NCI-H128 (cell line): ENCODE measurements around the gene EDNRA.
"Not testable (repeated sequence)": the region's sequence is repeated elsewhere in the genome, so short reads cannot be mapped to it uniquely, and the experiment has no call there.

Experiments
- DNase-seq: peaks from one replicate; lab custom pipeline; 2025; ENCODE audit not compliant: unreplicated experiment; lab: John Stamatoyannopoulos, UW

The EDNRA gene

DNA sequence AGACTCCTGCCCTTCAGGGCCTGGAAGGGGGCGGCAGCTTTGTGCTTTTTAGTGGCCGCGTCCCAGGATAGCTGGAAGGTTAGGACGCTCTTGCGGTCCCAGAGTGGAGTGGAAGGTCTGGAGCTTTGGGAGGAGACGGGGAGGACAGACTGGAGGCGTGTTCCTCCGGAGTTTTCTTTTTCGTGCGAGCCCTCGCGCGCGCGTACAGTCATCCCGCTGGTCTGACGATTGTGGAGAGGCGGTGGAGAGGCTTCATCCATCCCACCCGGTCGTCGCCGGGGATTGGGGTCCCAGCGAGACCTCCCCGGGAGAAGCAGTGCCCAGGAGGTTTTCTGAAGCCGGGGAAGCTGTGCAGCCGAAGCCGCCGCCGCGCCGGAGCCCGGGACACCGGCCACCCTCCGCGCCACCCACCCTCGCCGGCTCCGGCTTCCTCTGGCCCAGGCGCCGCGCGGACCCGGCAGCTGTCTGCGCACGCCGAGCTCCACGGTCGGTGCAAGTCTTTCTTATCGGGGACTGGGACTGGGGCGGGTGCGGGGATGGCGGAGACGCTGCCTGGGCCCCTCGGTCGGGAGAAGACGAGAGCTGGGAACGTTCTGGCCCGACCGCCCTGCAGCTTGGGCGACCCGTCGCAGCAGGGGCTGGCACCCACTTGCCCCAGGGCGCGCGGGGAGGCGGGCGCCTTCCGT lies at the start of gene EDNRA:
Gene EDNRA, plus strand, starts transcription at position 207 of the 686 bp plus-strand sequence. CDS start 4,585 bp downstream, outside the sequence.
- DNase-seq: no peak

DNA sequence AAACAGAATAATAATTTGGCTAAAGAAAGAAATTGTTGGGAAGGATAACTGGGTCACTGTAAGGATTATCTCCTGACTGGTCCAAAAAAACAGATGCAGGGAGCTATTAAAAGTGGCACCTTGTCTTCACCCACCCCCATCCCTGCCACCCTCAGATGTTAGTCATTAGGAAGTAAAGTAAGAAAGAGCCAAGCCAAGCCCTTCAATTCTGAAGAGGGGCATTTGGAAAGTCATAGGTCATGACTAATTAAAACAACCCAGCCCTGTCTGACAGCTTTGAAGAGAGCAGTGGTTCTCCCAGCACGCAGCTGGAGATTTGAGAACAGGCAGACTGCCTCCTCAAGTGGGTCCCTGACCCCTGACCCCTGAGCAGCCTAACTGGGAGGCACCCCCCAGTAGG lies 46.5 kb upstream of the EDNRA start:
- DNase-seq: not testable (repeated sequence)

GRCh38 chr4:147440442-147440841 lies 40.5 kb upstream of the EDNRA start:
- DNase-seq: no peak

- DNase-seq: no peak
Observed at GRCh38 chr4:147447786-147448185, 33.1 kb upstream of the EDNRA start.

GRCh38 chr4:147453561-147454141 lies 27.2 kb upstream of the EDNRA start:
- no peak for DNase-seq

GRCh38 chr4:147456706-147457105 lies 24.2 kb upstream of the EDNRA start:
- no peak for DNase-seq

DNA sequence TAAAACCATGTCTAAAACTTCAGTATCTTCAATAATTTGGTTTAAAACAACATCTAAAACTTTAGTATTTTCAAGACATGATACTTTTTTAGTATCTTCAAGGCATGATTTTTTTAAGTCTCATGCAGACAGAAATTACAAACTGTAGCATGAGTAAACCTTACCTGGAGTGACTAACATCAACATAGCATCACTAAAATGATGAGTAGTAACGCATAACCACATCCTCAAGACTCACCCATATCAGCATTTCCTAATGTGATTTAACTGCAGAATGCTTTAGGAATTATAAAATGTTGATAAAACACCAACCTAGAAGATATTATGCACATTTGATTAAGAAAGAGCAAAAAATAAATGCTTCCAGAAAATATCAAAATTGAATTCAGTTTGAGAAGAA lies 19.7 kb upstream of the EDNRA start:
- DNase-seq: no peak

DNA sequence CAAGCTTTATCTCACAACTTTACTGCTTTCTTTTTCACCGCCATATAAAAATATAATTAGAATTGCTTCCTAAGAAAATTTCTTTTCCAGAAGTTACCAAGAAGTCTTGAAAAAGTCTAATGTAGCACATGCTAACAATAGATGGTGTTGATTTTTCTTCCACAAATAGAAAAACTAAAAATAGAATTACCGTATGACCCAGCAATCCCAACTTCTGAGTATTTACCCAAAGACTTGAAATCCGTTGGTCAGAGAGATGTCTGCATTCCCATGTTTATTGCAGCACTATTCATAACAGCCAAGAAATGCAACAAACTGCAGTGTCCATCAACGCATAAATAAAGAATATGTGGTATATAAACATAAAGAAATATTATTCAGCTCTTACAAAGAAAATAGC lies 17.8 kb upstream of the EDNRA start:
- DNase-seq: no peak

GRCh38 chr4:147465461-147465860 lies 15.4 kb upstream of the EDNRA start:
- DNase-seq: no peak

DNA sequence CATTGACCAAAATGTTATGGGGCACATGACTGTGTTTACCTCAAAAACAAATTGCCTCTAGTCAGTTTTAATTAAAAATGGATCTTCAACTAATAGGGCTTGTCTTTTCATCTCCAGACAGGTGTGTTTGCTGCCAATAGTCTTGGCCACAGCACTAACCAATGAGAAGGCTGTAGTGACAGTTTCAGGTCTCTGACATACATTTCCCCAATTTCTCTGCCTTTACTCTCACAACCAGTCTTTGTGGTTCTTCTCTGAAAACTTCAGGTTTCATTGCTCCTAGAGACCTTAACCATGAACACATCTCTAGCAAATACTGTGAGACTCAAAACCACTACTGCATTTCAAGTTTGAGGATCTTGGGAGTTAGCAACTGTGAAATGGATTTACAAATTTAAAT lies 3.5 kb upstream of the EDNRA start:
- DNase-seq: no peak

DNA sequence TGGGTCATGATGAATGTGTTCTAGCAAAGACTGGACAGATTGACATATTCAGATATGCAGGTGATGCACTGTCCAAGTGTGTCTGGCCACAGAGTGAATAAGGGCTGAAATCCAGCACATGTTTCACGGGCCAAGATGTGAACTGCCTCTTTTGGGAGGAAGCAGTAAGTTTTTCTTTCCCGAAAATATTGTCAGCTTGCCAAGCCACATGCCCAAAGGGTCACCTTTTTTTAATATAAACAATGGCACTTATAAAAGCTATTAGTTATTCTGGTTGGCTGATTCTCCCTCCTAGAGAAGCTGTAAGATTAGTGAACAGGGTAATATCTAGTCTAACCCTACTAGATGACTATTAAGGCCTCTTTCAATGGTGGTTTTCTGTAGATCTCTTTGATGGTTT lies 1.5 kb upstream of the EDNRA start:
- no peak for DNase-seq

GRCh38 chr4:147479786-147480185 lies 1.1 kb upstream of the EDNRA start:
- DNase-seq: no peak

DNA sequence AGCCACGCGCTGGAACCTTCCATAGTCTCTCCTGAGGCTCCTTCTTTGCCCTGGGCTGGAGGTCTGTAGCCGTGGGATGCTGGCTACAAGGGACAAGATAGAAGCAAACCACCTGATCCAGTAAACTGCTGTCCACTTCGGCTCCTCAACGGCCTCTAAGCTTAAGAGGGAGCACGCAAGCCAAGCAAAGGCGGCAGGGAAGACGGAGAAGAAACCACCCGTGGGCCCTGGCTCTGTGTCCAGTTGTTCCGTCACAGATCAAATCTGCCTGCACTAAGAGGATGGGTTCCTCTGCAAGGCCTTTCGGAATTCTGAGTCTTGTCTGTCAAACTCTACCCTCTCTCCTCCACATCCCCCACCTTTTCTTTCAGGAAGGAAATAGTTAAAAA lies 401 bp upstream of the EDNRA start:
- DNase-seq: no peak

GRCh38 chr4:147481577-147482109 lies 746 bp downstream of the EDNRA start:
- DNase-seq: no peak

- no peak for DNase-seq
Observed at GRCh38 chr4:147482281-147482680, 1.4 kb downstream of the EDNRA start.

DNA sequence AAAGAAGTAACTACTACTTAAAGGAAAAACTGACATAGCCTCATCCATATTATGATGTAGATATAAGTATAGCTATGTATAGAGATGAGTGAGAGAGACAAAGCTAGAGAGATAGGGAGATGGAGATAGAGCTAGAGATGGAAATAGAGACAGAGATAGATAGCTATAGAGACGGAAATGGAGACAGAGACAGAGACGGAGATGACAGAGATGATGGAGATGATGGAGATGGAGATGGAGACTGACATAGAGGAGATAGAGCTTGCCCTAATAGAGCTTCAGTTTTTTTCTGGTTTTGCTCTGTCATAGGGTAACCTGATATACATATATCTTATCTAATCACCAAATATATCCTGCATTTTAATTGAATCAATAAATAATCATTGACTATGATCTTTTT lies 4.3 kb downstream of the EDNRA start:
- DNase-seq: no peak

DNA sequence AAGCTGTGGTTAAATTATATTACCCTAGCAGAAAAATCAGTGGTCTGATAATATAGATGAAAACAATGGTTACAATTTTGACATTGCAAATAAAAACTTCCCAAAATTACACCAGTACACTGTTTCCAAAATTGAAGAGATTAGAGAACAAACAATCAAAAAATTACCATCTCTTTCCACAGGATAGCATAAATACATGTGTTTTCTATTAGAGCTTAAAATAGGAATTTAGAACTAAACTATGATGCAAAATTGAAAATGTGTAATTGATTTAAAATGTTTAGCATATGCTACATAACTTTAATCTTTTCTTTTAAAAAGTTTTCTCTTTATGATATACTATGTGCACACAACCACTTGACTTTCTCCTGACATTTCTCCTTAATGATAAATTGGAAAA lies 6.7 kb downstream of the EDNRA start:
- no peak for DNase-seq

- DNase-seq: no peak
Observed at GRCh38 chr4:147488556-147488955, 7.7 kb downstream of the EDNRA start.

- DNase-seq: no peak
Observed at GRCh38 chr4:147491086-147491485, 10.2 kb downstream of the EDNRA start.

DNA sequence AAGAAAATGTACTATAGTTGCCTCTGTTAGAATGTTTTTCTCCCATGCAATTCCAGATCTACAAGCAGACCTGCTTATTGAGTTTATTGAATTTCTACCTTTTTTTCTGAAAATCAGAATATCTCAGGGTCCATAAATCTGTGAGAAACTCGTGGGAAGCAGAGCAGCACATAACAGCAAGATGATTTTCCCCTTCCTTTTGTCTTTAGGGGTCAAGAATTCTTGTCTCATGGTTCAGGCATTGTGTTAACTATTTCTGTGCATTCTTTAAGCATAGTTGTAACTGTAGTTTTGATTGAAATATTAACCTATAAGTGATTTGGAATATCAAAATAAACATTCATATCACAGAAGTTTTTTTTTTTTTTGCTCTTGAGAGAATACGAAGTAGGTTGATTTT lies 11.4 kb downstream of the EDNRA start:
- no peak for DNase-seq

GRCh38 chr4:147492761-147493160 lies 11.9 kb downstream of the EDNRA start:
- DNase-seq: no peak

- no peak for DNase-seq
Observed at GRCh38 chr4:147493307-147493706, 12.4 kb downstream of the EDNRA start.

DNA sequence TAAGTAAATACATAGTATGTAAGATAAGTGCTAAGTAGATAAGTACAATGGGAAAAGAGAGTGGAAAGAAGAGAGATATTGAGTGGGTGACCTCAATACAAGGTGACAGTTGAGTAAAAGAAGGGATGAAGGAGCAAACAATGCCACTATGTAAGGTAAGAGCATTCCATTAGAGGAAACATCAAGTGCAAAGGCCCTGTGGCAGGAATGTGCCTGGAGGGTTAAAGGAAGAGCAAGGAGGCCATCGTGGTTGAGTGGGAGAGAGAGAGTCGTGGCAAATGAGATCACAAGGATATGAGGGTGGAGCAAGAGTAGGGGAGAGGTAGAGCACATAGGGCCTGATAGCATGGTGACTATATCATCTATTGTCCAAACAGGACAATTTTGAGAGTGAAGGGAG lies 13.4 kb downstream of the EDNRA start:
- no peak for DNase-seq
